Naive thymus-derived CD8-positive, alpha-beta T cell (primary cell): ENCODE data around the gene ATAD3A. TPM values are rescaled to one million over a fixed set of nuclear protein-coding genes. Genes with fewer than 3 reads are reported as not detected.

ENCODE experiments used
- polyA plus RNA-seq, 3 donors: library from polyadenylated mRNA; unstranded; fragments of 300-500 nt; fragmentation: Illumina TruSeq; gene quantifications; one replicate each; pipeline ENCODE4 v1.2.3, GENCODE V29; 2021
- total RNA-seq, 8 experiments: library from RNA in 2 of 8; stranded (reverse) in 2 of 8; gene quantifications; one replicate each; pipeline ENCODE4 v1.2.3 and lab custom pipeline; 2021 to 2026

Gene ATAD3A
- total and polyA plus RNA-seq, 5 experiments from 2014 or later: 7.7 to 27.5 (median 15.3) TPM

Other genes starting within 250 kb of the ATAD3A start
- 100 to 1,000 TPM; 104 to 105 TPM for gene UBE2J2, start 238.3 kb upstream of the ATAD3A start, total RNA-seq
- 10 to 100 TPM; 84.7 to 92.9 (median 85.8) TPM for gene UBE2J2, start 238.3 kb upstream of the ATAD3A start, polyA plus RNA-seq
- 10 to 100 TPM; 11.8 to 17.4 TPM for gene SCNN1D, start 231.7 kb upstream of the ATAD3A start, total RNA-seq
- gene SCNN1D, start 231.7 kb upstream of the ATAD3A start, polyA plus RNA-seq: under 1 TPM in 2 of 3 donors, not detected in 1; 0.06 to 0.58 TPM
- 10 to 100 TPM; 65.3 to 69.1 TPM for gene ACAP3, start 204.2 kb upstream of the ATAD3A start, total RNA-seq
- 1 to 10 TPM; 2.0 to 6.7 (median 3.5) TPM for gene ACAP3, start 204.2 kb upstream of the ATAD3A start, polyA plus RNA-seq
- 10 to 100 TPM; 19.6 to 23.4 TPM for gene PUSL1, start 203.6 kb upstream of the ATAD3A start, total RNA-seq
- 10 to 100 TPM; 14.5 to 18.2 (median 17.7) TPM for gene PUSL1, start 203.6 kb upstream of the ATAD3A start, polyA plus RNA-seq
- 100 to 1,000 TPM; 171 to 174 TPM for gene INTS11, start 187.5 kb upstream of the ATAD3A start, total RNA-seq
- 10 to 100 TPM; 51.7 to 65.1 (median 59.9) TPM for gene INTS11, start 187.5 kb upstream of the ATAD3A start, polyA plus RNA-seq
- 10 to 100 TPM; 25.5 to 25.9 TPM for gene CPTP, start 187.4 kb upstream of the ATAD3A start, total RNA-seq
- gene CPTP, start 187.4 kb upstream of the ATAD3A start, polyA plus RNA-seq: 10 to 100 TPM in 2 of 3 donors, 1 to 10 TPM in 1; 9.3 to 19.9 (median 11.6) TPM
- 1 to 10 TPM; 2.7 to 3.0 TPM for gene TAS1R3, start 180.9 kb upstream of the ATAD3A start, total RNA-seq
- gene TAS1R3, start 180.9 kb upstream of the ATAD3A start, polyA plus RNA-seq: under 1 TPM in 1 of 3 donors, not detected in 2; 0.10 TPM
- 10 to 100 TPM; 41.9 to 53.3 TPM for gene DVL1, start 162.7 kb upstream of the ATAD3A start, total RNA-seq
- 1 to 10 TPM in 2 of 3 donors, under 1 TPM in 1; 0.99 to 2.0 (median 1.4) TPM for gene DVL1, start 162.7 kb upstream of the ATAD3A start, polyA plus RNA-seq
- 1 to 10 TPM; 7.4 to 7.7 TPM for gene MXRA8, start 153.6 kb upstream of the ATAD3A start, total RNA-seq
- gene MXRA8, start 153.6 kb upstream of the ATAD3A start, polyA plus RNA-seq: 10 to 100 TPM in 2 of 3 donors, 1 to 10 TPM in 1; 7.4 to 22.0 (median 19.7) TPM
- gene AURKAIP1, start 137.0 kb upstream of the ATAD3A start, total RNA-seq: 10 to 100 TPM; 68.0 to 70.3 TPM
- gene AURKAIP1, start 137.0 kb upstream of the ATAD3A start, polyA plus RNA-seq: 100 to 1,000 TPM; 146 to 169 (median 168) TPM
- gene CCNL2, start 112.8 kb upstream of the ATAD3A start, total RNA-seq: 100 to 1,000 TPM; 399 to 406 TPM
- 10 to 100 TPM; 13.4 to 28.1 (median 13.7) TPM for gene CCNL2, start 112.8 kb upstream of the ATAD3A start, polyA plus RNA-seq
- gene MRPL20, start 104.9 kb upstream of the ATAD3A start, total RNA-seq: 100 to 1,000 TPM; 162 to 165 TPM
- gene MRPL20, start 104.9 kb upstream of the ATAD3A start, polyA plus RNA-seq: 100 to 1,000 TPM; 203 to 233 (median 224) TPM
- gene ANKRD65, start 90.9 kb upstream of the ATAD3A start, total RNA-seq: not detected
- gene ANKRD65, start 90.9 kb upstream of the ATAD3A start, polyA plus RNA-seq: not detected
- not detected for gene VWA1, start 76.5 kb upstream of the ATAD3A start, total RNA-seq
- gene VWA1, start 76.5 kb upstream of the ATAD3A start, polyA plus RNA-seq: not detected
- gene ATAD3C, start 62.5 kb upstream of the ATAD3A start, total RNA-seq: under 1 TPM; 0.49 to 0.70 TPM
- gene ATAD3C, start 62.5 kb upstream of the ATAD3A start, polyA plus RNA-seq: 1 to 10 TPM in 2 of 3 donors, under 1 TPM in 1; 0.04 to 3.1 (median 2.1) TPM
- 10 to 100 TPM; 47.3 to 50.9 TPM for gene ATAD3B, start 40.4 kb upstream of the ATAD3A start, total RNA-seq
- 1 to 10 TPM; 2.4 to 5.6 (median 2.6) TPM for gene ATAD3B, start 40.4 kb upstream of the ATAD3A start, polyA plus RNA-seq
- 1 to 10 TPM; 3.4 TPM for gene TMEM240, start 28.5 kb downstream of the ATAD3A start, total RNA-seq
- gene TMEM240, start 28.5 kb downstream of the ATAD3A start, polyA plus RNA-seq: not detected
- gene SSU72, start 62.7 kb downstream of the ATAD3A start, total RNA-seq: 100 to 1,000 TPM; 158 to 162 TPM
- 100 to 1,000 TPM; 219 to 290 (median 248) TPM for gene SSU72, start 62.7 kb downstream of the ATAD3A start, polyA plus RNA-seq
- 1 to 10 TPM; 3.7 to 3.8 TPM for gene FNDC10, start 88.0 kb downstream of the ATAD3A start, total RNA-seq
- 1 to 10 TPM in 1 of 3 donors, under 1 TPM in 2; 0.75 to 2.4 (median 0.89) TPM for gene FNDC10, start 88.0 kb downstream of the ATAD3A start, polyA plus RNA-seq
- gene MIB2, start 103.3 kb downstream of the ATAD3A start, total RNA-seq: 100 to 1,000 TPM; 109 to 122 TPM
- 10 to 100 TPM; 23.6 to 31.1 (median 27.2) TPM for gene MIB2, start 103.3 kb downstream of the ATAD3A start, polyA plus RNA-seq
- gene MMP23B, start 120.0 kb downstream of the ATAD3A start, total RNA-seq: 1 to 10 TPM; 3.6 to 6.1 TPM
- gene MMP23B, start 120.0 kb downstream of the ATAD3A start, polyA plus RNA-seq: 1 to 10 TPM in 2 of 3 donors, not detected in 1; 1.1 to 2.4 TPM
- 10 to 100 TPM; 43.6 to 44.3 TPM for gene CDK11B, start 146.8 kb downstream of the ATAD3A start, total RNA-seq
- gene CDK11B, start 146.8 kb downstream of the ATAD3A start, polyA plus RNA-seq: 10 to 100 TPM; 11.8 to 19.7 (median 12.7) TPM
- 100 to 1,000 TPM; 106 to 110 TPM for gene SLC35E2B, start 180.6 kb downstream of the ATAD3A start, total RNA-seq
- gene SLC35E2B, start 180.6 kb downstream of the ATAD3A start, polyA plus RNA-seq: 10 to 100 TPM; 30.2 to 45.1 (median 36.7) TPM
- gene CDK11A, start 212.2 kb downstream of the ATAD3A start, total RNA-seq: 100 to 1,000 TPM; 162 to 173 TPM
- gene CDK11A, start 212.2 kb downstream of the ATAD3A start, polyA plus RNA-seq: 10 to 100 TPM; 14.2 to 28.6 (median 14.4) TPM